ENCODE results near the gene AGPAT3.
A peak's percentile ranks its signal among the peaks of the same experiment; 100 is the strongest.

Gene AGPAT3

DNA sequence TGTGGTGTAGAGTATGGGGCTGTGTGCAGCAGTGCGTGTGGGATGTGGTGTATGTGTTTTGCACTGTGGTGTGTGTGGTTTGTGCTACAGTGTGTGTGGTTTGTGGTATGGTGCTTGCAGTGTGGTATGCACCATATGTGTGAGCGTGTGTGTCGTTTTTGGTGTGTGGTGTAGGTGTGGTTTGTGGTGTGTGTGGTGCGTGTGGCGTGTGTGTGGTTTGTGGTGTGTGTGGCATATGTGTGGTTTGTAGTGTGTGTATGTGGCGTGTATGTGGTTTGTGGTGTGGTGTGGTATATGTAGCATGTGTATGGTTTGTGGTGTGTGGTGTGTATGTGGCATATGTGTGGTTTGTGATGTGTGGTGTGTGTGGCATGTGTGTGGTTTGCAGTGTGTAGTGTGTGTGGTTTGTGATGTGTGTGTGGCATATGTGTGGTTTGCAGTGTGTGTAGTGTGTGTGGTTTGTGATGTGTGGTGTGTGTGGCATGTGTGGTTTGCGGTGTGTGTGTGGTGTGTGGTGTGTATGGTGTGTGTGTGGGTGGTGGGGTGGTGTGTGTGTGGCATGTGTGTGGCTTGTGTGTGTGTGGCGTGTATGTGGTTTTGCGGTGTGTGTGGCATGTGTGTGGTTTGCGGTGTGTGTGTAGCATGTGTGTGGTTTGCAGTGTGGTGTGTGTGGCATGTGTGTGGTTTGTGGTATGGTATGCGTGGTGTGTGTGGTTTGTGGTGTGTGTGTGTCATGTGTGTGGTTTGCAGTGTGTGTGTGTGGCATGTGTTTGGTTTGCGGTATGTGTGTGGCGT lies 93.5 kb downstream of the AGPAT3 start (continued):
- TF ChIP-seq ZNF19 (tag by site-specific recombination; IDR thresholded peaks at IDR 0.05; ENCODE audit: low read depth) (no peak), ZNF37A (tag by site-specific recombination; IDR thresholded peaks at IDR 0.05) (no peak), ZBTB7A (tag by site-specific recombination; IDR thresholded peaks at IDR 0.05; ENCODE audit: low read depth) (0 out of 2 replicates have a peak, but pooled peaks have one; percentile 4), ZFP3 (tag by site-specific recombination; IDR thresholded peaks at IDR 0.05; ENCODE audit: low read depth) (no peak), MYNN (tag by site-specific recombination; IDR thresholded peaks at IDR 0.05; ENCODE audit: borderline replicate concordance) (no peak), GLI4 (tag by site-specific recombination; IDR thresholded peaks at IDR 0.05) (peak; percentile 44; the same call in 1 of the 2 replicates), TCF7L2 (IDR thresholded peaks at IDR 0.05; ENCODE audit: borderline replicate concordance, low read depth, low read length) (no peak), ZNF768 (tag by site-specific recombination; IDR thresholded peaks at IDR 0.05) (no peak), ZNF169 (tag by site-specific recombination; IDR thresholded peaks at IDR 0.05) (no peak), ZNF785 (tag by site-specific recombination; IDR thresholded peaks at IDR 0.05) (no peak; the same call in 1 of the 2 replicates), ZNF48 (tag by site-specific recombination; IDR thresholded peaks at IDR 0.05) (0 out of 2 replicates have a peak, but pooled peaks have one; percentile 38), ZNF777 (tag by site-specific recombination; IDR thresholded peaks at IDR 0.05; ENCODE audit: borderline replicate concordance) (no peak), ZFHX2 (tag by site-specific recombination; conservative IDR thresholded peaks at IDR 0.05) (no peak; the same call in 1 of the 2 replicates), ZNF404 (tag by site-specific recombination; IDR thresholded peaks at IDR 0.05) (no peak), KLF7 (tag by site-specific recombination; IDR thresholded peaks at IDR 0.05; ENCODE audit: borderline replicate concordance) (no peak), ZNF580 (tag by site-specific recombination; IDR thresholded peaks at IDR 0.05) (no peak), ZBTB1 (tag by site-specific recombination; IDR thresholded peaks at IDR 0.05) (no peak), EGR2 (tag by site-specific recombination; IDR thresholded peaks at IDR 0.05; ENCODE audit: low read depth) (no peak), ZSCAN5A (tag by site-specific recombination; IDR thresholded peaks at IDR 0.05) (peak; percentile 15; the same call in 1 of the 2 replicates), ZNF426 (tag by site-specific recombination; IDR thresholded peaks at IDR 0.05) (no peak), ZNF776 (tag by site-specific recombination; IDR thresholded peaks at IDR 0.05; ENCODE audit: borderline replicate concordance) (peak; percentile 42; the same call in 1 of the 2 replicates), ZNF624 (tag by site-specific recombination; IDR thresholded peaks at IDR 0.05) (no peak), ZNF670 (tag by site-specific recombination; IDR thresholded peaks at IDR 0.05; ENCODE audit: low read depth) (no peak), ZNF521 (tag by site-specific recombination; IDR thresholded peaks at IDR 0.05) (peak; percentile 84; the same call in 1 of the 2 replicates), ZNF791 (tag by site-specific recombination; IDR thresholded peaks at IDR 0.05) (no peak), ZNF146 (tag by site-specific recombination; IDR thresholded peaks at IDR 0.05) (no peak; the same call in 1 of the 2 replicates), ZNF548 (tag by site-specific recombination; IDR thresholded peaks at IDR 0.05) (no peak), ELK4 (IDR thresholded peaks at IDR 0.05; ENCODE audit: borderline replicate concordance, low read depth, low read length) (no peak)
- TF ChIP-seq, protein P1, sequence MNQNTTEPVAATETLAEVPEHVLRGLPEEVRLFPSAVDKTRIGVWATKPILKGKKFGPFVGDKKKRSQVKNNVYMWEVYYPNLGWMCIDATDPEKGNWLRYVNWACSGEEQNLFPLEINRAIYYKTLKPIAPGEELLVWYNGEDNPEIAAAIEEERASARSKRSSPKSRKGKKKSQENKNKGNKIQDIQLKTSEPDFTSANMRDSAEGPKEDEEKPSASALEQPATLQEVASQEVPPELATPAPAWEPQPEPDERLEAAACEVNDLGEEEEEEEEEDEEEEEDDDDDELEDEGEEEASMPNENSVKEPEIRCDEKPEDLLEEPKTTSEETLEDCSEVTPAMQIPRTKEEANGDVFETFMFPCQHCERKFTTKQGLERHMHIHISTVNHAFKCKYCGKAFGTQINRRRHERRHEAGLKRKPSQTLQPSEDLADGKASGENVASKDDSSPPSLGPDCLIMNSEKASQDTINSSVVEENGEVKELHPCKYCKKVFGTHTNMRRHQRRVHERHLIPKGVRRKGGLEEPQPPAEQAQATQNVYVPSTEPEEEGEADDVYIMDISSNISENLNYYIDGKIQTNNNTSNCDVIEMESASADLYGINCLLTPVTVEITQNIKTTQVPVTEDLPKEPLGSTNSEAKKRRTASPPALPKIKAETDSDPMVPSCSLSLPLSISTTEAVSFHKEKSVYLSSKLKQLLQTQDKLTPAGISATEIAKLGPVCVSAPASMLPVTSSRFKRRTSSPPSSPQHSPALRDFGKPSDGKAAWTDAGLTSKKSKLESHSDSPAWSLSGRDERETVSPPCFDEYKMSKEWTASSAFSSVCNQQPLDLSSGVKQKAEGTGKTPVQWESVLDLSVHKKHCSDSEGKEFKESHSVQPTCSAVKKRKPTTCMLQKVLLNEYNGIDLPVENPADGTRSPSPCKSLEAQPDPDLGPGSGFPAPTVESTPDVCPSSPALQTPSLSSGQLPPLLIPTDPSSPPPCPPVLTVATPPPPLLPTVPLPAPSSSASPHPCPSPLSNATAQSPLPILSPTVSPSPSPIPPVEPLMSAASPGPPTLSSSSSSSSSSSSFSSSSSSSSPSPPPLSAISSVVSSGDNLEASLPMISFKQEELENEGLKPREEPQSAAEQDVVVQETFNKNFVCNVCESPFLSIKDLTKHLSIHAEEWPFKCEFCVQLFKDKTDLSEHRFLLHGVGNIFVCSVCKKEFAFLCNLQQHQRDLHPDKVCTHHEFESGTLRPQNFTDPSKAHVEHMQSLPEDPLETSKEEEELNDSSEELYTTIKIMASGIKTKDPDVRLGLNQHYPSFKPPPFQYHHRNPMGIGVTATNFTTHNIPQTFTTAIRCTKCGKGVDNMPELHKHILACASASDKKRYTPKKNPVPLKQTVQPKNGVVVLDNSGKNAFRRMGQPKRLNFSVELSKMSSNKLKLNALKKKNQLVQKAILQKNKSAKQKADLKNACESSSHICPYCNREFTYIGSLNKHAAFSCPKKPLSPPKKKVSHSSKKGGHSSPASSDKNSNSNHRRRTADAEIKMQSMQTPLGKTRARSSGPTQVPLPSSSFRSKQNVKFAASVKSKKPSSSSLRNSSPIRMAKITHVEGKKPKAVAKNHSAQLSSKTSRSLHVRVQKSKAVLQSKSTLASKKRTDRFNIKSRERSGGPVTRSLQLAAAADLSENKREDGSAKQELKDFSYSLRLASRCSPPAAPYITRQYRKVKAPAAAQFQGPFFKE (tag by site-specific recombination; IDR thresholded peaks at IDR 0.05; ENCODE audit: borderline replicate concordance) = peak; percentile 24; the same call in 1 of the 2 replicates
- TF ChIP-seq, protein P2, sequence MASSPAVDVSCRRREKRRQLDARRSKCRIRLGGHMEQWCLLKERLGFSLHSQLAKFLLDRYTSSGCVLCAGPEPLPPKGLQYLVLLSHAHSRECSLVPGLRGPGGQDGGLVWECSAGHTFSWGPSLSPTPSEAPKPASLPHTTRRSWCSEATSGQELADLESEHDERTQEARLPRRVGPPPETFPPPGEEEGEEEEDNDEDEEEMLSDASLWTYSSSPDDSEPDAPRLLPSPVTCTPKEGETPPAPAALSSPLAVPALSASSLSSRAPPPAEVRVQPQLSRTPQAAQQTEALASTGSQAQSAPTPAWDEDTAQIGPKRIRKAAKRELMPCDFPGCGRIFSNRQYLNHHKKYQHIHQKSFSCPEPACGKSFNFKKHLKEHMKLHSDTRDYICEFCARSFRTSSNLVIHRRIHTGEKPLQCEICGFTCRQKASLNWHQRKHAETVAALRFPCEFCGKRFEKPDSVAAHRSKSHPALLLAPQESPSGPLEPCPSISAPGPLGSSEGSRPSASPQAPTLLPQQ (tag by site-specific recombination; IDR thresholded peaks at IDR 0.05) = no peak
